HG03045 (cell line): ENCODE results near the gene GPR89B.
"Not testable (repeated sequence)": the region's sequence is repeated elsewhere in the genome, so short reads cannot be mapped to it uniquely, and the experiment has no call there.

ENCODE experiments used
- ATAC-seq: cut with Tn5 transposase; IDR thresholded peaks from one replicate; pipeline ENCODE4 v1.9.1; 2021; ENCODE audit warnings: mild to moderate bottlenecking, moderate library complexity; ENCODE audit not compliant: unreplicated experiment

GPR89B gene

DNA sequence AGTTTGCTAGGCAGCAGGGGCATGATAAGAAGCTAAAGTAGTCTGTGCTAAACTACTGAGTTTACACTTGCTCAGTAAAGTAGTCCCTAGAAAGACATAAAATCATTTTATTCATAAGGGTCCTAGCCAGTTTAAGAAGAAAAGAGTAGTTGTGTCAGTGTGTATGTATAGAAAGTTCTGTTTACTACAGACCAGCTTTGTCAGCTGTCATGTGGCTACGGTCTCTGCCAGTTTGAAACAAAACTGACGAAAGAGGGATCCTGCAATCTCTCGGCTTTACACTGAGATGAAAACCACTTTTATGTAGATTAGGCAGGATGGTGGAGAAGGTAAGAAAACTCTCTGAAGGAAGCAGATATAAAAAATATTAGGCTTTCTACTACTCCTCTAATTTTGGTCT is 7.1 kb downstream of the GPR89B start:
- not testable (repeated sequence) for ATAC-seq

DNA sequence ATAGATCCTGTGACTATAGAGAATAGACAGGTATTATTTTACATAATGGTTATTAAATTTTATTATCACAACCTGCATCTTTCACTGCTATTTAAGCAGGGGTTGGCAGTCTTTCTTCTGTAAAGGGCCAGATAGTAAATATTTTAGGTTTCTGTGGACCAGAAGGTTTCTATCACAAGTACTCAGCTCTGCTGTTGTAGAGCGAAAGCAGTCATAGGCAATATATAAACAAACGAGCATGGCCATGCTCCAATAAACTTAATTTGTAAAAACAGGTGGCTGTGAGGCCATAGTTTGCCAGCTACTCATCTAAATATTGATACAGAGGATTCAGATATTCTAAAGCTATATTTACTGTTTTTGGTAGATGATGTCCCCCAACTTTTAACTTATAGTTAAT is 12.2 kb downstream of the GPR89B start:
- ATAC-seq: not testable (repeated sequence)

DNA sequence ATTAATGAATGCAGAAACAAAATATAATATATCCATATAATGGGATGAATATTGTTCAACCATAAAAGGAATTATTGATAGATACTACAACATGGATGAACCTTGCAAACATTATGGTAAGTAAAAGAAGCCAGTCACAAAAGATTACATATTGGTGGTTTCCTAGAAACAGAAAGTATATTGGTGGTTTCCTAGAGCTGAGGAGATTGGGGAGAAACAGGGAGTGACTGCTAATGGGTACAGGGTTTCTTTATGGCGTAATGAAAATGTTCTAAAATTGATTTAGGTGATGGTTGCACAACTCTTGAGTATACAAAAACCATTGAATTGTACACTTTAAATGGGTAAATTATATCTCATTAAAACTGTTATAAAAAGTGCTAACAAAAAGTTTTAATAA is 14.3 kb downstream of the GPR89B start:
- not testable (repeated sequence) for ATAC-seq

DNA sequence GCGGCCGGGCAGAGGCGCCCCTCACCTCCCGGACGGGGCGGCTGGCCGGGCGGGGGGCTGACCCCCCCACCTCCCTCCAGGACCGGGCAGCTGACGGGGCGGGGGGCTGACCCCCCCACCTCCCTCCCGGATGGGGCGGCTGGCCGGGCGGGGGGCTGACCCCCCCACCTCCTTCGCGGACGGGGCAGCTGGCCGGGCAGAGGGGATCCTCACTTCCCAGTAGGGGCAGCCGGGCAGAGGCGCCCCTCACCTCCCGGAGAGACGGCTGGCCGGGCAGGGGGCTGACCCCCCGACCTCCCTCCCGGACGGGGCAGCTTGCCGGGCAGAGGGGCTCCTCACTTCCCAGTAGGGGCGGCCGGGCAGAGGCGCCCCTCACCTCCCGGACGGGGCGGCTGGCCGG is 21.3 kb downstream of the GPR89B start:
- not testable (repeated sequence) for ATAC-seq

DNA sequence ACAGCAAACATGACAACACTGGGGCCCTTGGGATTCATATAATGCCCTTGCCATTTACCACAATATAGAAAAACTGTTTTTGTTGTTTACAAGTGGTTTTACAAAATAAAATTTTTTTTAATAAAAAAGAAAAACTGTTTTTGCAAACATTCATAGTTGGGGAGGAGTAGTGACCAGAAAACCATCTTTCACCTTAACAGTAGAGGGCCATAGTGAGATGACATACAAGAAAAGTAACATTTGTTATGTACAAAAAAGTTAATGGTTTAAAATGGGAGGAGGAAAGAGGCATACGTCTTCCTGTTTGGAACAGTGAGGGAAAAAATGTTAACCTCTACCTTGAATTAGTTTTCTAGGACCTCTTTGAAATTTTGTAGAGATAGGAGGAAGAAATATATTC is 30.7 kb downstream of the GPR89B start:
- not testable (repeated sequence) for ATAC-seq

DNA sequence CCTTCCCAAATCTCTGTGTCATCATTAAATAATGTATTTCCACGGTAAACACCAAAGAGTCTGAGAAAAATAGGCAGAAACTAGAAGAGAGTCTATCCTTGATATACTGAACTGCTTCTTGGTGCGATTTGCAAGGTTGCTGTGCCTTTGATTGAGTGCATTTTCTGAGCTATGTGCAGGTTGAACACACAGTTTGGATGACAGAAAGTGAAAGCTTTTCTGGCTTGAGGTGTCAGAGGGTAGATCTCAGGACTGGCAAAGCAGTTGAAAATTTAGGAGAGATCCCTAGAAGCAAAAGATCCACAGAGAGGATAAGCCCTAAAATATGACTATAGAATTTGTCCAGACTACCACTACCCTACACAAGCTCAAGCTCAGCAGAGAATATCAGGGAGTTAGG is 31.5 kb downstream of the GPR89B start:
- not testable (repeated sequence) for ATAC-seq

DNA sequence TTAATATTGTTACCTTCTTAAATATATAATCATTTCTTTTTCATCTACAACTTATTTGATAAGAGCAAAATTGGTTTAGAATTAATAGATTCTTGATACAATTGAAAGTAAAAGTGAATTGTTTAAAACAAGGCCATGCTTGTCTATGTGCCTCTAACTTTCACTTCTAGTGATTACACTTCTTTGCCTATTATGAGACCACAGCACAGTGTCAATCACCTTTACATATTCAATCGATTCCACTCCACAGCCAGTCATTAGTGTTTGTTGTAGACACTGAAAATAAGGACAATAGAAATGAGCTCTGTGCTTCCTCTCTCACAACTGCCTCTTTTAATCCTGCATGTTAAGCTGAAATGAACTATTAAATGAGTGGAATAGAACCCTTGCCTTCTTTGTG is 36.4 kb downstream of the GPR89B start:
- ATAC-seq: not testable (repeated sequence)

DNA sequence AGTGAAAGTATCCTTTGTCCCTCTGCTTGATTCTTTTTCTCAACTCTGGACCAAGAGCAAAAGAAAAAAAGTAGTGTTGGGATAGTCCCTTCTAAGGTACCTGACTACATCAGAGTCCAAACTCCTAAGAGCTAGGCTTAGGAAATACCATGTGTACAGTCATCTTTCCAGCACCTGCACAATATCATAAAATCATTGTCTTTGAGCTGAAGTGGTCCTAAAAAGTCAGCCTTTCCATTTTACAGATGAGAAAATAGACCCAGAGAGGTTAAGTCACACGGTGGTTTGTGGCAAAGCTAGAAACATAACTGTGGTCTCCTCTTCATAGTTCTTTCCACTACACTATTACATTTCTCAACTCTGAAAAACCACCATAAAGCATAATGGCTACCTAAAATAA is 38.4 kb downstream of the GPR89B start:
- not testable (repeated sequence) for ATAC-seq

DNA sequence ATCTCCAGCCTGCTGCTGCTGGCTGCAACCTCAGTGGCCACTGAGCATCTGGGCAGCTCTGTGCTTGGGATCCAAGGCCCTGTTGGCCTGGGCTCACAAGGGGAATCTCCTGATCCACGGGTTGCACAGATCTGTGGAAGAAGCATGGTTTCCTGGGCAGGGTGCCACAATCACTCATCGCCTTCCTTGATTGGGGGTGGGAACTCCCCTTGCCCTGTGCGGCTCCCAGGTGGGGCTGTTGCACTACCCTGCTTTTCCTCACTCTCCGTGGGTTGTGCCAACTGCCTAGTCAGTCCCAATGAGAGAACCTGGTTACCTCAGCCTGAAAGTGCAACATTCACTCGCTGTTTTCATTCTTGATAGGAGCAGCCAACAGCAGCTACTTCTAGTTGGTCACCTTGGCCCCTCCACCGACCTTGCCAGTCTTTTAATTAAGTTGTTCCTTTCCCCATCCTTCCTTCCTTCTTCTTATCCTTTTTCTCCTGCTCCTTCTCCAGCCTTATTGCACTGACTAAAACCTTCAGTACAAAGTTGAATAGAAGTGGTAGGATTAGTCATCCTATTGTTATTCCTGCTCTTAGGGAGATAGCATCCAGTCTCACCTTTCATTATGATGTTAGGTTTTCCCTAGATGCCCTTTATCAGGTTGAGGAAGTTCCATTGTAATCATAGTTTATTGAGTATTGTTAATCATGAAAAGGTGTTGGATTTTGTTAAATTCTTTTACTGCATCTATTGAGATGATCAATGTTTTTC is 50.9 kb downstream of the GPR89B start:
- ATAC-seq: not testable (repeated sequence)

DNA sequence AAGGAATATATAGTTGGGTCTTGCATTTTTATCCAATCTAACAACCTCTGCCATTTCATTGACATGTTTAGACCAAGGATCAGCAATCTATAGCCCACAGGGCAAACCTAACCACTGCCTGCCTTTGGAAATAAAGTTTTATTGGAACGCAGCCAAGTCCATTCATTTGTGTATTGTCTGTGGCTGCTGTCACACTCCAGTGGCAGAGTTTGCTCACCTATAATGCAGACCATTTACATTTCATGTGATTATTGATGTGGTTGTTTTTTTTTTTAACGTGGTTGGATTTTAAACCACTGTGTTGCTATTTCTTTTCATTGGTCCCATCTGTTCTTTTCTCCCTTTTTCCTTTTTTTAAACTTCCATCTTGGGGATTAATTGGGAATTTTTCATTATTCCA is 57.2 kb downstream of the GPR89B start:
- not testable (repeated sequence) for ATAC-seq

DNA sequence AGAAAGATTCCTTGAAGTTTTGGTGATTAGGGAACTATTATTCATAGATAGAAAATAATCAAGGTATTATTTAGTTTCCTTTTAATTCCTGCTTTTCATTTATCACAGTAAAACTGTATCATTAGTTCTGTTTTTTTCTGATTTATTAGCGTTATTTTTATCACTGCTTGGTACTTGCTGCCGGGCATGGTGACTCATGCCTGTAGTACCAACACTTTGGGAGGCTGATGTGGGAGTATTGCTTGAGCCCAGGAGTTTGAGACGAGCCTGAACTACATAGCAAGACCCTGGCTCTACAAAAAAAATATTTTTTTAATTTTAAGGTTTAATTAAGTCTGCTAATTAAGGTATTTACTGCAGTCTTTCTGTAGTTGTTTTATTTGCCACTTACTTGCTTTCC is 59.7 kb downstream of the GPR89B start:
- ATAC-seq: not testable (repeated sequence)

DNA sequence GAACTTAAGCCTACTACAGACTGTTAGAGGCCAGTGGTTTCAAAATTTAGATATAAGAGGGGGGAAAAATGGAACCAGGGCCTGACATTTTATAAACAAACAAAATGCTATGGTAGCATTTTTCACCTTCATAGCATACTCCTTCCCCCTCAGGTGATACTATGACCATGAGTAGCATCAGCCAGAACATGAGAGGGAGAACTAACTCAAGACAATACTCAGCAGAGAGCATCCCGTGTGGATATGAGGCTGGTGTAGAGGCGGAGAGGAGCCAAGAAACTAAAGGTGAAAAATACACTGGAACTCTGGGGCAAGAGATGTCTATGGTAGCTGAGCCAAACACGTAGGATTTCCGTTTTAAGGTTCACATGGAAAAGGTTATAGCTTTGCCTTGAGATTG is 64.7 kb downstream of the GPR89B start:
- not testable (repeated sequence) for ATAC-seq

DNA sequence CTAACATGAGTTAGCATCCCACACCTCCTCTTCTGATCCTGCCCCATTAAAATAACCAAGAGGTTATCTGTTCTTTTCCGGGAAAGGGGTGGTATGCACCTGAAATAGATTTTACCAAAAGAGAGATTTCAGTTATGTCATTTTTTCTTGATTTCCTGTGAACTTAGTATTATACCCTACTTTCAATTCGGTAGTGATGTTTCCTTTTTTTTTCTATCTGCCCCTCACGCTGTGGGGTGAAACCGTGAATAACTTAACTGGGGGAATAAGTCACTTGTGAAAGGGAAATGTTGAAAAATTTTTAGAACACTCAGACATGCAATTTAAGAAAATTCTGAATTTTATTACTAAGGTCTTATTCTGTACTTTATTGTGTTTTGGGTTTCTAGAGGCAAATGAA is 65.2 kb downstream of the GPR89B start:
- not testable (repeated sequence) for ATAC-seq

DNA sequence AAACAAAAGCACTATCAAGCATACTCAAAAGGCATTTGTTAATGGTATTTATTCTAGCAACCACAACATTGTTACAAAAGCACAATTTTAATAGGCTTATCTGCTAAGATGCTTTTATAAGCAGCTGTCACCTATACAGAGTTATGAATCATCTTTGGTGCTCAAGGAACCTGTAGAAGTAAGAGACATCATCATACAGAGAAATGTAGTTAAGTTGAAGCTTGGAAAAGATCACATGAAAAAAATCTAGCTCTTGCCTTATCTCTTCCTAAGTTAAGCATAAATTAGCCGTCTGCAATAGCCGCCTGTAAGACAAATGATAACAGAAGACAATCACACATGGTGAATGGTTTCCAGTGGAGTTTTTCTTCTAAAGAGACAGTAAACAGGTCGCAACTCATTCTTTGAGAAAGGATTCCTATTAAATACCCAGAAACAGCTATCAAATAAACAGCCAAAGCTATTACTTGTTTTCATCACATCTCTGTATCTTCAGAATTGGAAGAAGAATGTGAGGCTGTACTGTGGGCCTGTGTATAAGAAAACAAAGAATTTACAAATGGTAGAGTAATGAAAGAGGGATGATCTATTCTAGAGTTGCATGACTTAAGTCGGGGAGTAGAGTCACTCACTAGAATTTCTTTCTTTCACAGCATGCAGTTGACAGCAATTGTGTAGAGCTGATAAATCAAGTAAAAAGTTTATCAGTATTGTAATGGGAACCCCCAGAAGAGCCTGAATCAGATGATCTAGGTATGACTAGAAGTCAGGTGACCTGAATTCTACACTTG is 65.8 kb downstream of the GPR89B start:
- ATAC-seq: not testable (repeated sequence)

DNA sequence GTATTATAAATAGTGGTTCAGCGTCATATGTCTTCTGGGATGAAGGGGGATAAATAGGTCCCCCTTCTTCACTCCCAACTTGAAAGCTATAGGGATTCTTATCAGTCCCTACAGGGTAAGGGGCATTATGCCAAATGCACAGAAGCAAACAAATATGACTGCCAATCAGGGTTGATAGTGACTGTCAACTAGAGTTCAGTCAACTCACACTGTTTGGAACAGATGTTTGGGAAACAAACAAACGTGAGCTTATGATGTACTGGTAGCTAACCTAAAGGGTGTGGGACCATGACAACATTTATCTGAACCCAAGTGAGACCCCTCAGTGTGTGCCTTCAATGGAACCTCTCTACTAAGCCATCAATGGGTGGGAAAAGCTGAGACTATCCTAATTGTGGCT is 67.9 kb downstream of the GPR89B start:
- not testable (repeated sequence) for ATAC-seq

DNA sequence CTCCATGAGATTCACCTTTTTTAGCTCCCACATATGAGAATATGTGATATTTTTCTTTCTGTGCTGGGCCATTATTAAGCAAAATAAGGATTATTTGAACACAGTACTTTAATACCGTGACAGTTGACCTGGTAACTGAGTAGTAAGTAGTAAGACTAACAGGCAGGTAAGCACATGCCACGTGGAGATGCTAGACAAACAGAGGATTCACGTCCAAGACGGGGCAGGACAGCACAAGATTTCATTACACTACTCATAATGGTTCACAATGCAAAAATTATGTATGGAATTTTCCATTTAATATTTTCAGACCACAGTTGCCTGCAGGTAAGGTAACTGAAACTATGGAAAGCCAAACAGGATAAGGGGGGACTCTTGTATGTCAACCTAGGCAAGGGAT is 79.5 kb downstream of the GPR89B start:
- ATAC-seq: not testable (repeated sequence)

DNA sequence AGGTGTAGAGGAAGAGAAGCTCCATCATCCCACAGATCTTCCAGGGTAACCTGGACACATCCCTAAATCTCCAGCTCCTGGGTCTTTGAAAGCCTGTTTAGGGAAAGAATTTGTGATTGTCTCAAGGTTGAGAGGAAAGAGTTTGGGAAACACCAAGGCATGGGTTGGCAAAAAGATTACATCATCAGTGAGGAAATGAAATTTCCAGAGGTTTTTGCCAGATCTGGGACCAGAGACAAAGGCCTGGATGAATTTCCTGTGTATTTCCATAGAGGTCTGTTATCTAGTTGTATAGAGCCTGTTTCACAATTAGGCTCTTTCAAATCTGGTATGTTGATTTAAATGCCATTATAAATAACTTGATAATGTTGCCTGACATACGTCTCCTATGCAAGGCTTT is 82.3 kb downstream of the GPR89B start:
- no peak for ATAC-seq

DNA sequence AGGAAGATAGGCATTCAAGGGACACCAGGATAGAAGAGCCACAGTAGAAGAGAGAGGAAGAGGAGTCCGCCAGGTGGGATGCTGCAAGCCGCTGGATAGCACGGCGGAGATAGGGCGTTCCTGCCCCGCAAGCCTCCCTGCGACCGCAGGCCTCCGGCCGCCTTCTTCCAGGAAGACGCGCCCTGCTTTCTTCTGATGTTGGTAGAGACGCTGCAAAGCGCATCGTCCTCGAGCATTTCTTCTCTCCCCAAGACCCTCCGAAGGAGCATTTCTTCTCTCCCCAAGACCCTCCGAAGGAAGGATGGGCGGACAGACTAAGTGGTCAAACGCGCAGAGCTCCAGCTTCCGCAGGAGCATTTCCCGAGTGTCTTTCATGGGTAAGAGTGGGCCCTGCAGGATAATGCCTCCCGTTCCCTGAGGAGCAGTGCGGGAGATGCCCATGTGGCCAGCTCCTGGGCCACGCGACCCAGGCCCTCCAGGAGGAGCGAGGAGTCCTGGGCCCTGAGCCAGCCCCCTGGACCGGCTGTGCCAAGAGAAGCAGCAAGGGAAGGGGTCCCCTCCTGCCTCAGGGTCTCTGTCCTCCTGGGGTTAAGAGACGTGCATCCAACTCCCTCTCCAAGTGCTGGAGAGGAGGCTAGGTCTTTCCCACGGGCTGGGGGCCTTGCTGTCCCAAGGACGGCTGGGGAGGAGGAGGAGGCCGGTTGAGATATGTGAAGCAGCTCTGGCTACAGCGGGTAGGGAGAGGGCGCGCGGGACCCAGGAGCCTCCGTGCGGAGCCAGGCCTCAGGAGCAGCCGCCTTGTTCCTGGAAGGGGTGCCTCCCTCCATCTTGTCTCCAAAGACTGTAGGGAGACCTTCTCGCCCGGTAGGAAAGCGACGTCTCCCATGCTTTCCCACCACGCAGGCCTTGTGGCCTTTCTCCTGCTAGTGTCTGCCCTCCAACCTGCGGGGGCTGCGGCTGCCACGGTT is 85.2 kb downstream of the GPR89B start:
- not testable (repeated sequence) for ATAC-seq

DNA sequence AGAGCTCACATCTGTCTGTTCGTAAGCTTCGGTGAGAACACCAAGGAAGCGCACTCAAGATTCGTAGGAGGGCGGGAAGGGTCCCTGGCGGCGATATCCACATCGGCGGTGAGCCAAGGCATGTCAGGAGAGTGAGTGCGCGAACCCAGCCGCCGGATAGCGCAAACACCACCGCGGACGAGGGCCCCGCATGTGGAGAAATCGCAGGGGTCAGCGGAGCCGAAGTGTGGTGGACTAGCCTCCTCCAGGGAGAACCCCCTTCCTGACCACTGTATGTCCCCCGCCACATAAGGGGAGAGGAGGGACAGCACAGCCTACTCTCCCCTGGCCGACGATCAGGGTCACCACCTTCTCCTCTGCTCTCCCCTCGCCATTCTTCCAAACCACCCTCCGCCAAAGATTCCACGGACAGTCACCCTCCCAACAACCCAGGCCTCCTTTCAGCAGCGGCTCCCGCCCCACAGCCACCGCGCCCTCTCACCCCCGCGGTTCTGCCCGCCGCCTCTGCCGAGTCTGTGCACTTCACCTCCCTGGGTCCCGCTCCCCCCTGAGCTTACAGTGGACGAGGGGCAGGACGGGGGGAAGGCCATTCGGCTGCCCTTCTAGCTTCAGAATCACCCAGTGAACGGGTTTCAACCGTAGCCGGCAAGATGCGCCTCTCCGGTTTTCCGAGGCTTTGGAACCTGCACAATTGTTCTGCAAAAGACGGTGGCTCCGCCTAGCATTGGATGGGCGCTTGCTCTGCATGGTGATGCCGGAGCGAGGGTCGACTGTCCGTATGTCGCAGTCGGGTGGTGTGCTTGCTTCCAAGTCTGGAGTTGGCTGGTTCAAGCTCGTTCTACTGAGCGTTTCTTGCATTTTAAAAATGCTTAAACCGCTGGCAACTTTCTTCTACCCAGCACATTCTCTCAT is 86.3 kb downstream of the GPR89B start:
- ATAC-seq: not testable (repeated sequence)

DNA sequence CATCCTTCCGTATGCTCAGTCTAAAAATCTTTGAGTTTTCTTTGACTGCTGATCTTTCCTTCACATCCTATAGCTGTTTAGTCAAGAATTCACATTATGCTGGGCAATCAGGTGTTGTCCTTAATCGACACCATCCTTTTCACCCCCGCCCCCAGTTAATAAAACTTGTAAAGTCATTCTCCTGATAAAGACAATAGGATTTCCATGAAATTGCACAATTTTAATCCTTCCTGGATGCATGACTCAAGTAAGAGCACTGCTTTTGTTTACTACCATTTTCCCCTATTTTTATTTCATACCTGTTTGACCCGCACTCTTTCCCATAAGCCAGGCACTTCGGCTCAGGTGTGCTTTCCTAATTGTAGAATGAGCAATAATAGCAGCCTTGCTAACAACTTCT is 96.7 kb downstream of the GPR89B start:
- not testable (repeated sequence) for ATAC-seq
